Lung (tissue), 12 donors: ENCODE results near the gene ZNF469. TPM values are rescaled to one million over a fixed set of nuclear protein-coding genes. Genes with fewer than 3 reads are reported as not detected.

Experiments used
- ATAC-seq: fragments of 200-7000 bp; cut with Tn5 transposase; one replicate; pipeline ENCODE4 v1.9.1; 2020; ENCODE audit warnings: moderate number of reproducible peaks; ENCODE audit not compliant: insufficient read depth, low FRiP score
- DNase-seq, 3 donors: peaks; one replicate each; pipeline ENCODE4 v3.0.0-alpha.2; 2013 to 2017
- H3K27ac ChIP-seq, 2 donors: one replicate each; pipeline ENCODE4 v1.5.1; 2013; ENCODE audit warnings: mild to moderate bottlenecking in 2 of 2, moderate library complexity in 2 of 2, control low read depth in 1 of 2, inconsistent platforms in 1 of 2, low read depth in 1 of 2, low read length in 1 of 2
- H3K27me3 ChIP-seq, 3 donors: one replicate each; pipeline ENCODE4 v1.5.1; 2013; ENCODE audit warnings: low read length in 2 of 3; ENCODE audit not compliant: control insufficient read depth in 3 of 3, insufficient read depth in 3 of 3
- H3K36me3 ChIP-seq, 4 donors: one replicate each; pipeline ENCODE4 v1.5.1; 2013; ENCODE audit warnings: low read length in 4 of 4, mild to moderate bottlenecking in 1 of 4, moderate library complexity in 1 of 4; ENCODE audit not compliant: control insufficient read depth in 4 of 4, insufficient read depth in 4 of 4
- H3K4me1 ChIP-seq, 5 donors: one replicate each; pipeline ENCODE4 v1.5.1; 2013; ENCODE audit warnings: low read length in 5 of 5, mild to moderate bottlenecking in 2 of 5, moderate library complexity in 1 of 5; ENCODE audit not compliant: control insufficient read depth in 5 of 5, insufficient read depth in 5 of 5
- H3K4me3 ChIP-seq: one replicate; pipeline ENCODE4 v1.5.1; 2013; ENCODE audit warnings: mild to moderate bottlenecking, control low read depth, moderate library complexity
- H3K9ac ChIP-seq, 2 donors: one replicate each; pipeline ENCODE4 v1.5.1; 2013; ENCODE audit warnings: low read length in 2 of 2, control low read depth in 1 of 2; ENCODE audit not compliant: insufficient read depth in 1 of 2
- H3K9me3 ChIP-seq, 4 donors: one replicate each; pipeline ENCODE4 v1.5.1; 2013; ENCODE audit warnings: low read length in 3 of 4, mild to moderate bottlenecking in 1 of 4, moderate library complexity in 1 of 4; ENCODE audit not compliant: control insufficient read depth in 4 of 4, insufficient read depth in 3 of 4
- WGBS, 2 donors: extraction: QIAGEN DNeasy Blood & Tissue Kit; methylation state at CpG; one replicate each; pipeline ENCODE4 v1.1.7; 2013; 5-methylcytosine and 5-hydroxymethylcytosine counted together
- polyA plus RNA-seq, 2 donors: library from polyadenylated mRNA; stranded (reverse); fragments of 200-250 nt; gene quantifications; one replicate each; pipeline ENCODE4 v1.2.1, GENCODE V29; 2013
- total RNA-seq, 2 donors: library from RNA; depleted of rRNA in 1 of 2; stranded (reverse); fragments of >200 nt in 1 of 2; gene quantifications; one replicate each; pipeline ENCODE4 v1.2.1, GENCODE V29; 2014 to 2021
- TF ChIP-seq, protein P1 (sequence below): IDR thresholded peaks from 2 replicates; pipeline ENCODE4 v1.5.1; 2012; ENCODE audit warnings: mild to moderate bottlenecking; ENCODE audit errors: control extremely low read depth, extremely low read depth
- donor health status: control.
- donor health status: control.
- donor health status: Bipolar disorder and iron deficiency.
- donor health status: healthy.
- donor health status: DM: yes; HTN: yes; CAD: no.

ZNF469 gene
- total and polyA plus RNA-seq, 4 donors: 0.67 to 3.0 (median 1.5) TPM

- DNase-seq: peak in 2 of 3 donors; percentile 40 to 57
- no peak overlapping the region for H3K27ac ChIP-seq
- TF ChIP-seq, protein P1, sequence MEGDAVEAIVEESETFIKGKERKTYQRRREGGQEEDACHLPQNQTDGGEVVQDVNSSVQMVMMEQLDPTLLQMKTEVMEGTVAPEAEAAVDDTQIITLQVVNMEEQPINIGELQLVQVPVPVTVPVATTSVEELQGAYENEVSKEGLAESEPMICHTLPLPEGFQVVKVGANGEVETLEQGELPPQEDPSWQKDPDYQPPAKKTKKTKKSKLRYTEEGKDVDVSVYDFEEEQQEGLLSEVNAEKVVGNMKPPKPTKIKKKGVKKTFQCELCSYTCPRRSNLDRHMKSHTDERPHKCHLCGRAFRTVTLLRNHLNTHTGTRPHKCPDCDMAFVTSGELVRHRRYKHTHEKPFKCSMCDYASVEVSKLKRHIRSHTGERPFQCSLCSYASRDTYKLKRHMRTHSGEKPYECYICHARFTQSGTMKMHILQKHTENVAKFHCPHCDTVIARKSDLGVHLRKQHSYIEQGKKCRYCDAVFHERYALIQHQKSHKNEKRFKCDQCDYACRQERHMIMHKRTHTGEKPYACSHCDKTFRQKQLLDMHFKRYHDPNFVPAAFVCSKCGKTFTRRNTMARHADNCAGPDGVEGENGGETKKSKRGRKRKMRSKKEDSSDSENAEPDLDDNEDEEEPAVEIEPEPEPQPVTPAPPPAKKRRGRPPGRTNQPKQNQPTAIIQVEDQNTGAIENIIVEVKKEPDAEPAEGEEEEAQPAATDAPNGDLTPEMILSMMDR: peak; percentile 2
- H3K4me1 ChIP-seq: peaks cover 0 to 14% (median 6%) of the 10 kb centered on the region in 5 donors
- no peaks in the 10 kb centered on the region for H3K36me3 ChIP-seq
- no peak overlapping the region for H3K9ac ChIP-seq
- no peak overlapping the region for H3K4me3 ChIP-seq
- H3K9me3 ChIP-seq: peaks cover 0 to 4% (median 0%) of the 10 kb centered on the region in 4 donors
- no peak for ATAC-seq
- WGBS, 2 donors: 2% methylated on average over 49 to 94 of the region's 94 CpGs
- peaks cover 0 to 20% (median 12%) of the 10 kb centered on the region in 3 donors for H3K27me3 ChIP-seq
Measured at GRCh38 chr16:88383401-88384221, 852 bp downstream of the ZNF469 start.

DNA sequence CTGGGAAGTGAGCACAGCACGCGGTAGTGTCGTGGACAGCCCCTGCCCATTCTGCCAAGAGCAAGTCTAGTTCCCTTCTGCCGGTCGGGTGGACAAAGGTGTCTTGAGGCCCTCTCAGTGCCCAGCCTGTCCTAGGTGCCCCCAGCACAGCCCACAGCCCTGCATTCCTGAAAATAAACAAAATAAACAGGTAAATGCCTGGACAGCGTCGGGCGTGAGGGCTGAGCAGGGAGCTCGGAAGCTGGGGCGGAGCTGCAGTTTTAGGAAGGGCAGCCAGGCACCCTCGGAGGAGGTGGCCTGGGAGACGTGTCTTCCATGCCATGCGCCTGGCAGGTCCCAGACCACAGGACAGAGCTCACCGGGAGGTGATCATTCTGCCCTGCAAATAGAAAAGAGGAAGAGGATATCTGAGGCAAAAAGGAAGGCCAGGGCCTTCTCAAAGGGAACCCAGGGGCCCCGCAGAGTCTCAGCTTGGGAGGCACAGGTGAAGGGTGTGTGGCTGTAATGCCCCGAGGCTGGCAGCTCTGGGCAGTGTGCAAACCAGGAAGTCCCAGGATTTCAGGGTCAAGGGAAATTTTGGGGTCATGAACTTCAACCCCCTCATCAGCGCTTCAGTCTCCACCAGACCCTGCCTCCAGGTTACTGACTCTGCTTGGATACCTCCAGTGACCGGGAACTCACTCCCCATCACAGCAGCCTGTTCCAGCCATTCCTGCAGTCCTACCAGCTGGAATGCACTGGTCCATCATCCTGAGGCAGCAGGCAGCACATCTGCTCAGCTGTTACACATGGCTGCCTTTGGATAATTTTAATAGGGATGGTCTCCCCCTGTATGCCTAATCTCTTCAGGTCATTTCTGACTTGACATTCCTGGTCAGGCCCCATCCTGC lies 1.7 kb downstream of the ZNF469 start:
- 35 to 47% methylated on average over 18 of the region's 18 CpGs for WGBS, 2 donors
- Histone ChIP-seq H3K4me1 (peaks cover 0 to 14% (median 6%) of the 10 kb centered on the region in 5 donors), H3K27me3 (peaks cover 0 to 20% (median 12%) of the 10 kb centered on the region in 3 donors), H3K9ac (no peak overlapping the region), H3K4me3 (no peak overlapping the region), H3K9me3 (peaks cover 0 to 4% (median 0%) of the 10 kb centered on the region in 4 donors), H3K27ac (no peak overlapping the region), H3K36me3 (no peaks in the 10 kb centered on the region)
- ATAC-seq: no peak
- DNase-seq: no peak
- TF ChIP-seq, protein P1: no peak

DNA sequence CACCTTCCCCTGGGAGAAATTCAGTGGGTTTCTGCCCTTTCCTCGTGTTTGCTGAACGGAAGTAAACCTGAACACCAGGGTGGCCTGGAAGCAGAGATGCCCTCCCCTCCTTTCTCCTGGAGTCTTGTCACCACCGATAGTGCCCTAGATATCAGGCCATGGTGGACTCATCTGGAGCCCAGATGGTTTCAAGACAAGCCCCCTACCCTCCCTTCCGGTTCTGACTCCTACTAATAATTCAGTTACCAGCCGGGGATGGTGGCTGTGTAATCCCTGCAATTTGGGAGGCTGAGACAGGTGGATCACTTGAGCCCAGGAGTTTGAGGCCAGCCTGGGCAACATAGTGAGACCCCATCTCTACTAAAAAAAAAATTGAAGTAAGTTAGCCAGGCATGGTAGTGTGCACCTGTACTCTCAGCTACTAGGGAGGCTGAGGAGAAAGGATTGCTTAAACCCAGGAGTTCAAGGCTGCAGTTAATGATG lies 2.4 kb downstream of the ZNF469 start:
- WGBS, 2 donors: 90% methylated on average over 5 of the region's 5 CpGs
- H3K9ac ChIP-seq: no peak overlapping the region
- TF ChIP-seq, protein P1: no peak
- DNase-seq: no peak
- H3K27me3 ChIP-seq: peaks cover 0 to 20% (median 10%) of the 10 kb centered on the region in 3 donors
- H3K36me3 ChIP-seq: no peaks in the 10 kb centered on the region
- H3K27ac ChIP-seq: no peak overlapping the region
- peaks cover 0 to 14% (median 6%) of the 10 kb centered on the region in 5 donors for H3K4me1 ChIP-seq
- peaks cover 0 to 4% (median 0%) of the 10 kb centered on the region in 4 donors for H3K9me3 ChIP-seq
- no peak for ATAC-seq
- no peak overlapping the region for H3K4me3 ChIP-seq
